M059J (cell line): Measurements from ENCODE around the gene POLR2H. TPM values are rescaled to one million over a fixed set of nuclear protein-coding genes. Genes with fewer than 3 reads are reported as not detected.

Experiments used
- DNase-seq: peaks from one replicate; pipeline ENCODE4 v3.0.0-alpha.2; 2012; ENCODE audit warnings: low read depth
- total RNA-seq: library from RNA; depleted of rRNA; stranded (reverse); fragments of >200 nt; shearing (Covaris generic); gene quantifications from 2 replicates; pipeline ENCODE4 v1.2.3, GENCODE V29; 2014; rRNA removed

POLR2H gene
- total RNA-seq, 1 experiment from 2014 or later, result 162 TPM

GRCh38 chr3:184387174-184387714 lies 25.7 kb downstream of the POLR2H start:
- no peak for DNase-seq

GRCh38 chr3:184388164-184388935 lies 26.8 kb downstream of the POLR2H start:
- no peak for DNase-seq

GRCh38 chr3:184388936-184389230 lies 27.4 kb downstream of the POLR2H start:
- DNase-seq, result no peak

GRCh38 chr3:184389384-184389783 lies 27.9 kb downstream of the POLR2H start:
- no peak for DNase-seq

- DNase-seq, result no peak
Measured at GRCh38 chr3:184389935-184390528, 28.5 kb downstream of the POLR2H start.

- DNase-seq, result no peak
Measured at GRCh38 chr3:184391266-184391665, 29.8 kb downstream of the POLR2H start.

GRCh38 chr3:184395320-184395660 lies 33.8 kb downstream of the POLR2H start:
- DNase-seq, result no peak

- peak; percentile 84 for DNase-seq
Measured at GRCh38 chr3:184399410-184399809, 37.9 kb downstream of the POLR2H start.

GRCh38 chr3:184405075-184406030 lies 43.8 kb downstream of the POLR2H start:
- no peak for DNase-seq

GRCh38 chr3:184409331-184409926 lies 47.9 kb downstream of the POLR2H start:
- DNase-seq, result no peak

- DNase-seq, result no peak
Measured at GRCh38 chr3:184409946-184410500, 48.5 kb downstream of the POLR2H start.

- no peak for DNase-seq
Measured at GRCh38 chr3:184414418-184415202, 53.1 kb downstream of the POLR2H start.

- DNase-seq, result no peak
Measured at GRCh38 chr3:184415203-184415490, 53.6 kb downstream of the POLR2H start.

GRCh38 chr3:184417619-184418327 lies 56.3 kb downstream of the POLR2H start:
- peak; percentile 65 for DNase-seq

Other genes with a start within 250 kb of the POLR2H start
- gene EIF2B5, start 226.4 kb upstream of the POLR2H start, total RNA-seq, result 29.4 and 43.6 TPM in 2 replicates
- 21.2 and 30.3 TPM in 2 replicates for gene DVL3, start 206.3 kb upstream of the POLR2H start, total RNA-seq
- gene AP2M1, start 186.9 kb upstream of the POLR2H start, total RNA-seq, result 676 and 795 TPM in 2 replicates
- gene ABCF3, start 175.5 kb upstream of the POLR2H start, total RNA-seq, result 27.4 and 43.4 TPM in 2 replicates
- not detected in 2 replicates for gene VWA5B2, start 132.1 kb upstream of the POLR2H start, total RNA-seq
- 127 and 132 TPM in 2 replicates for gene ALG3, start 112.7 kb upstream of the POLR2H start, total RNA-seq
- 9.7 and 9.9 TPM in 2 replicates for gene EEF1AKMT4, start 112.0 kb upstream of the POLR2H start, total RNA-seq
- gene CAMK2N2, start 100.2 kb upstream of the POLR2H start, total RNA-seq, result 1.1 TPM in 1 of 2 replicates, not detected in the other
- gene ECE2, start 85.7 kb upstream of the POLR2H start, total RNA-seq, result not detected in 2 replicates
- 902 and 1,026 TPM in 2 replicates for gene PSMD2, start 62.5 kb upstream of the POLR2H start, total RNA-seq
- gene EIF4G1, start 47.1 kb upstream of the POLR2H start, total RNA-seq, result 231 and 422 TPM in 2 replicates
- 14.1 and 24.6 TPM in 2 replicates for gene FAM131A, start 24.1 kb upstream of the POLR2H start, total RNA-seq
- 2.5 and 4.9 TPM in 2 replicates for gene CLCN2, start 105 bp upstream of the POLR2H start, total RNA-seq
- gene THPO, start 16.5 kb downstream of the POLR2H start, total RNA-seq, result not detected in 2 replicates
- gene CHRD, start 18.3 kb downstream of the POLR2H start, total RNA-seq, result 0.42 TPM in 1 of 2 replicates, not detected in the other
- 1.1 and 1.2 TPM in 2 replicates for gene EPHB3, start 200.1 kb downstream of the POLR2H start, total RNA-seq